ENCODE results near the gene PDZD7. TPM values are rescaled to one million over a fixed set of nuclear protein-coding genes. Genes with fewer than 3 reads are reported as not detected.
A peak's percentile ranks its signal among the peaks of the same experiment; 100 is the strongest.

PDZD7 gene
- total and polyA plus RNA-seq, 9 of the 15 experiments (the other 6 are each of a cell fraction or from before 2014, with no cell fraction given), result 0.04 to 0.24 (median 0.08) TPM; not detected in 3

GRCh38 chr10:101062232-101063049 is 31.5 kb upstream of the PDZD7 start (continued):
- TF ChIP-seq ZNF407 (IDR thresholded peaks at IDR 0.05; ENCODE audit: low read depth), result no peak
- TF ChIP-seq OTX1 (CRISPR knock-in tag; IDR thresholded peaks at IDR 0.05), result no peak
- TF ChIP-seq ZNF277 (CRISPR knock-in tag; IDR thresholded peaks at IDR 0.05; ENCODE audit: borderline replicate concordance), result no peak
- TF ChIP-seq SREBF1 (IDR thresholded peaks at IDR 0.05; ENCODE audit: borderline replicate concordance, low read depth, low read length), result no peak
- TF ChIP-seq RBBP5 (IDR thresholded peaks at IDR 0.05; ENCODE audit: borderline replicate concordance, insufficient read depth, low read length, poor library complexity, severe bottlenecking), result peak; percentile 35
- no peak for TF ChIP-seq TRIM24 (IDR thresholded peaks at IDR 0.05)
- no peak for TF ChIP-seq ZFP1 (CRISPR knock-in tag; IDR thresholded peaks at IDR 0.05)
- TF ChIP-seq EP300 (IDR thresholded peaks at IDR 0.05; ENCODE audit: low read length), result peak; percentile 41
- no peak for TF ChIP-seq ZNF23 (CRISPR knock-in tag; IDR thresholded peaks at IDR 0.05)
- TF ChIP-seq MIER1 (IDR thresholded peaks at IDR 0.05; ENCODE audit: low read depth), result no peak
- no peak for TF ChIP-seq NCOA4 (IDR thresholded peaks at IDR 0.05; ENCODE audit: partially characterized antibody)
- peak; percentile 13 for TF ChIP-seq RBM25 (IDR thresholded peaks at IDR 0.05; ENCODE audit: low read depth, low read length, severe bottlenecking)
- TF ChIP-seq ZNF511 (CRISPR knock-in tag; IDR thresholded peaks at IDR 0.05), result no peak
- peak; percentile 39 for TF ChIP-seq BRD9 (IDR thresholded peaks at IDR 0.05; ENCODE audit: low read depth, partially characterized antibody)
- TF ChIP-seq NCOA2 (IDR thresholded peaks at IDR 0.05; ENCODE audit: partially characterized antibody in 2 of 2), result no peak
- TF ChIP-seq ZNF766 (CRISPR knock-in tag; conservative IDR thresholded peaks at IDR 0.05), result no peak
- no peak for TF ChIP-seq HCFC1 (IDR thresholded peaks at IDR 0.05; ENCODE audit: low read depth, low read length)
- no peak for TF ChIP-seq GABPB2 (CRISPR knock-in tag; conservative IDR thresholded peaks at IDR 0.05)
- no peak for TF ChIP-seq HEY1 (CRISPR knock-in tag; IDR thresholded peaks at IDR 0.05; ENCODE audit: borderline replicate concordance)
